Activated naive CD4-positive, alpha-beta T cell treated with anti-CD3 and anti-CD28 coated beads, Interleukin-2, amount 50 U/mL, for 72 hours (primary cell): ENCODE data around the gene BRD7. TPM values are rescaled to one million over a fixed set of nuclear protein-coding genes. Genes with fewer than 3 reads are reported as not detected.

Source experiments
- ATAC-seq, 2 donors: fragments of 150-1000 bp; cut with Tn5 transposase; 2 replicates each; pipeline ENCODE4 v1.10.0; 2021; ENCODE audit warnings: mild to moderate bottlenecking in 2 of 2, moderate library complexity in 2 of 2
- DNase-seq, 2 donors: peaks; one replicate each; pipeline ENCODE4 v3.0.0; 2021 to 2022; ENCODE audit warnings: low spot score in 2 of 2
- H3K27ac Mint-ChIP-seq, 2 donors: one replicate each; pipeline ENCODE4 v1.8.0; 2022; ENCODE audit warnings: mild to moderate bottlenecking in 2 of 2, mixed read lengths in 2 of 2
- H3K36me3 Mint-ChIP-seq, 2 donors: one replicate each; pipeline ENCODE4 v1.8.0; 2022; ENCODE audit warnings: mixed read lengths in 2 of 2
- H3K9me3 Mint-ChIP-seq, 2 donors: one replicate each; pipeline ENCODE4 v1.8.0; 2022; ENCODE audit warnings: mixed read lengths in 2 of 2
- total RNA-seq, 2 donors: library from RNA; stranded (reverse); gene quantifications; one replicate each; pipeline ENCODE4 v1.2.3, GENCODE V29; 2022

BRD7 gene
- total RNA-seq, 2 donors from 2014 or later = 71.5 to 84.9 TPM

DNA sequence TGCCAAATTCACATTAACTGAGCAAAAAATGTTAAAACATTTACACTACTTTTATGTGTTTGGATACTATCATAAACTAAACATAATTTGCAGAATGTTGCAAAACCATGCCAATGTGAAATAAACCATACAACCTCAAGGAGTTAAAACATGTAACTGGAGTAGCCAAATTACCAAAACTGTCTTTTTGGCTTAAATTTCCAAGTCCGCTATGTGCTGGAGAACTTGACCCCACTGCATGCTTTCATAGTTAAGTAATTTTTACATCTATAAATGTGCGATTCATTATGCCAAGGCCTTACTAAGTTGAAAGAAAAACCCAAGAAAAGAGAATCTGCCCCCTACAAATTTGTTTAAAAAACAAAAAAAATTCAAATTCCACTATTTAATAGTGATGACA is 28.2 kb downstream of the BRD7 start:
- Mint-ChIP-seq H3K27ac (no peak overlapping the region), H3K9me3 (no peaks in the 10 kb centered on the region), H3K36me3 (peaks cover 29 to 30% of the 10 kb centered on the region in 2 donors)
- DNase-seq (no peak), ATAC-seq (no peak)

DNA sequence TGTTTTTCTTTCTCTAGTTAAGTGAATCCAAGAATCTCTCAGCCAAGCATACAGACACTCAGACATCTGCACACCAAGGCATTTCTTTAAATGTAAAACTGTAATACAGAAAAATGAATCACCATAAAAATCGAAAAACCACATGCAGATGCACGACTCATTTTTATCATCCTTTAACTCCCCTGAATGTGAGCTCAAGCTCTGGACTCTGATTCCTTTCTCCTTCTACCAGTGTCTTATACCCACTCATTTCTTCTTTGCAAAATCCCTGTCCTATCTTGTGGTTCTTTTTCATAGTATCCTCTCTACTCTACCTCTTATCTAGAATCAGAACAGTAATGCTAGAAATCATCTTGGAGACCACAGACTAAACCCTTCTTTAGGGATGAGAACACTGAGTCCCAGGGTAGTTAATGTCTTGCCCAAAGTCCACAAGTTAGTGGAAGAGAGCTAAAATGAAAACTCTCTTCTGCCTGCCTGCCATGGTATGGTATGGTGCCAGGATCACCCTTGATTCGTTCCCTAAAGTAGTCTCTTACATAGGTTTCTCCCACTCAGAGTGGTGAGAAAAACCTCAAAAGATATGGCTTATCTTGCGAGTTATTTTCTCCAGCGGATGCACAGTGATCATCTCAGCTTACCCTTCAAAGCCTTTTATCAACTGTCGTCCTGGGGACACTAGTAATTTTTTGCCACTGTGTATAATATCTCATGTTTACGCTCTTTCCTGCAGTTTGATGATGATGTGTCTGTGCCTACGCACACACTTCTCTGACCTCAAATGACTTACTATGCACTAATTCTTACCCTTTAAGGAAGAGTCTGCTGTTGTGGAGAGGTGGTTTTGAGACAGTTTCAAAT is 30.2 kb downstream of the BRD7 start:
- DNase-seq = no peak
- Mint-ChIP-seq H3K27ac (peak overlapping the region; percentile 98 to 99), H3K36me3 (peaks cover 17 to 18% of the 10 kb centered on the region in 2 donors), H3K9me3 (no peaks in the 10 kb centered on the region)
- ATAC-seq = peak; percentile 70 to 72

DNA sequence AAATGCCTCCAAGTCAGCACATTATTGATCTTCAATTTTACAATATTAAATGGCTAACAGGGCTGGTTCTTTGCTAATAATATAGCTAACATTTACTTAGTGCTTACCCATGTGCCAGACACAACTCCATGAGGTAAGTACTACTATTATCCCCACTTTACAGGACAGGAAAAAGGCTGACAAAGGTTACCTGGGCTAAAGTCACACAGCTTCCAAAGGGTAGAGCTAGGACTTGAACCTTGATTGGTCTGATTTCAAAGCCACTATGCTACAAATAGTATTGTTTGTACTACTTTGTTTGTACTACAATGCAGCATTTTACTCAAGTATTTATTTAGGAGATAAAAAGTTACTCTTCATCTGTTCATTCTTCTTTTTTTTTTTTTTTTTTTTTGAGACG is 31.9 kb downstream of the BRD7 start:
- H3K27ac Mint-ChIP-seq = peak overlapping the region; percentile 98 to 99
- H3K9me3 Mint-ChIP-seq = peaks cover 0 to 4% of the 10 kb centered on the region in 2 donors
- DNase-seq (no peak), ATAC-seq (no peak)
- peaks cover 23 to 28% of the 10 kb centered on the region in 2 donors for H3K36me3 Mint-ChIP-seq

DNA sequence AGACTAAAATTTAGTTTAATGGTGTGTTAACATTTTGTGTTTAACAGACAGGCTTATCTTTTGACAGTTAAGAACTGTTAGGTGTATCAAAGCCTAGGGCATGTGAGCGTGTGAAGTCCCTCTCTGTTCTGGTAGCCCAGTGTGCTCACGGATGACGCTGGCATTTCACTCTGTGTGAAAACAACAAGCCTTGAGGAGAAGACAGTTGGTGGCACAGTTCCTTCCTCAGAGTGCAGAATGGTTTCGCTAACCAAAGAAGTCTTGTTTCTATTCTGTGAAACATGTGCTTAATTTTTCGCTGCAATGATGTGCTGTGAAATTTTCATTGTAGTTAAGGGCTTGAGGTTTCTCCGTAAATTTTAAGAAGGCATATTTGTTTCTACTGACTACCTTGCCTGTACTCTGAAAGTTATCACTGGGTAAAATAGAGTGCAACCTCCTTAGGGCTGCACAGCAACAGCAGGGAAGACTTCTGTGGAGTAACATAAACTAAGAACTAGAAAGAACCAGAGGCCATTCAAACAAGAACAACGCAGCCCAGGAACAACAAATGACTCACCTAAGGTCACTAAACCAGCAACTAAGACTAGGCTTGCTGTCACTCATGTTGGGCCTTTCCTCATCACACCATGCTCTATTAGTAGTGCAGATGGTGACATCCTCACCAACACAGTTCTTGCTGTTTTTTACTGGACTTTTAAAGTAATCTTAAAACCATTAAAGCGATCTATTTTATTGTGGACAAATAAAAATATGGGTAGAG is 33.4 kb downstream of the BRD7 start:
- peaks cover 26 to 30% of the 10 kb centered on the region in 2 donors for H3K36me3 Mint-ChIP-seq
- peak overlapping the region; percentile 97 to 98 for H3K27ac Mint-ChIP-seq
- peak in 1 of 2 donors; percentile 50 for DNase-seq

DNA sequence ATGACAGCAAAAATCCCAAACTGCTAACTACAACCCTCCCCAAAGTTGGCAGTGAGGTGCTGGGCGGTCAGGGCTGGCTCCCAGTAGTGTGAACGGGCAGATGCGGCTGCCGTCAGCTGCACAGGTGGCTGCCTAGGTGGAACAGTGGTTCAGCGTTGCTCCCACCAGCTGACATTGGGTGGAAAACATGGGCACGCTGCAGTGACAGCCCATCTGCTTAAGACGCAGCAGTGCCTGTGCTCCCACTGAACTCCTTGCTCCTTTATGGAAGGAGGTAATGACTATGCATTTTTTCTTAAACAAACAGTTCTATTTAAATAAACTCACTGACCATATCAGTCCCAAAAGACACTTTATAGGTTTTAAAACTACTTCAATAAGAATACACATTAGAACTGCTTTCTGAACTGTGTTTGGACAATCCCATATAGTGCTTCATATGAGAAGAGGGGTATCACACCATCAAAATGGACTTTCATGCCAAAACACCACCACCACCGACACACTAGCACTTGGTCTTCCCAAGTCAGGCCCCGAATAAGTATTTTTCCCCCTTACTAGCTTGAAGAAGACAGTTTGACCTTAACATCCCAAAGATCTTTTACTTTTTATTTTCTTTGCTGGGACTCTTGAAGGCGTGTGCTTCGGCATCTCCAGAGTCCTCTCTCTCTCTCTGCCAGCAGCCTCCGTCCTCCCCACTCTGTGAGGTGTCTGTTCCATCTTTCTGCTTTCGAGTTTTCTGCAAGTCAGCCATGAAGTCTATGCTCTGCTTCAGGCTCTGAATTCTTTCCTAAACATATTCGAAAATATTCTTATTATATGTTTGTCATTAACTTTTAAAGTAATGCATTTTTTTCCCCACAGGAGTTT is 34.4 kb downstream of the BRD7 start:
- peaks cover 26 to 30% of the 10 kb centered on the region in 2 donors for H3K36me3 Mint-ChIP-seq
- DNase-seq = no peak
- peak overlapping the region; percentile 97 to 98 for H3K27ac Mint-ChIP-seq
- H3K9me3 Mint-ChIP-seq = peaks cover 0 to 4% of the 10 kb centered on the region in 2 donors
- no peak for ATAC-seq

More for the DNA sequence above, 33.4 kb downstream of the BRD7 start:
- ATAC-seq = peak; percentile 64 to 74
- peaks cover 0 to 4% of the 10 kb centered on the region in 2 donors for H3K9me3 Mint-ChIP-seq

DNA sequence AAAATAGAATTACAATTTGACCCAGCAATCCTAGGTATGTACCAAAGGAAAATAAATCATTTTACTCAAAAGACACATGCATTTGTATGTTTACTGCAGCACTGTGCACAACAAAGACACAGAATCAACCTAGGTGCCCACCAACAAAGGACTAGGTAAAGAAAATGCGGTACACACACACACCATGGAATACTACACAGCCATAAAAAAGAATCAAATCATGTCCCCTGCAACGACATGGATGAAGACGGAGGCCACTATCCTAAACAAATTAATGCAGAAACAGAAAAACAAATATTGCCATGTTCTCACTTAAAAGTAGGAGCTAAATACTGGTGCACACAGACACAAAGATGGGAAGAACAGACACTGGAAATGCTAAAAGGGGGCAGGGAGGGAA is 36.2 kb downstream of the BRD7 start:
- peaks cover 0 to 4% of the 10 kb centered on the region in 2 donors for H3K9me3 Mint-ChIP-seq
- peak overlapping the region in 1 of 2 donors; percentile 19 for H3K27ac Mint-ChIP-seq
- DNase-seq (no peak), ATAC-seq (no peak)
- H3K36me3 Mint-ChIP-seq = peaks cover 24 to 29% of the 10 kb centered on the region in 2 donors

DNA sequence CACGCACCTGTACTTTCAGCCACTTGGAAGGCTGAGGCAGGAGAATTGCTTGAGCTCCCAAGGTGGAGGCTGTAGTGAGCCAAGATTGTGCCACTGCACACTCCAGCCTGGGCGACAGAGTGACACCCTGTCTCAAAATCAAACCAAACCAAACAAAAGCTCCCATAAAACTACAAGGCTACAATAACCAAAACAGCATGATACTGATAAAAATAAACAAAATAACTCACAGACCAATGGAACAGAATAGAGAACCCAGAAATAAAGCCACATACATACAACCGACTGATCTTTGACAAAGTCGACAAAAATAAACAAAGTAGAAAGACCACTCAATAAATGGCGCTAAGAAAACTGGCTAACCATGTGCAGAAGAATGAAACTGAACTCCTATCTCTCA is 37.2 kb downstream of the BRD7 start:
- ATAC-seq (no peak), DNase-seq (no peak)
- peaks cover 0 to 4% of the 10 kb centered on the region in 2 donors for H3K9me3 Mint-ChIP-seq
- H3K27ac Mint-ChIP-seq = no peak overlapping the region
- H3K36me3 Mint-ChIP-seq = peaks cover 20 to 26% of the 10 kb centered on the region in 2 donors

DNA sequence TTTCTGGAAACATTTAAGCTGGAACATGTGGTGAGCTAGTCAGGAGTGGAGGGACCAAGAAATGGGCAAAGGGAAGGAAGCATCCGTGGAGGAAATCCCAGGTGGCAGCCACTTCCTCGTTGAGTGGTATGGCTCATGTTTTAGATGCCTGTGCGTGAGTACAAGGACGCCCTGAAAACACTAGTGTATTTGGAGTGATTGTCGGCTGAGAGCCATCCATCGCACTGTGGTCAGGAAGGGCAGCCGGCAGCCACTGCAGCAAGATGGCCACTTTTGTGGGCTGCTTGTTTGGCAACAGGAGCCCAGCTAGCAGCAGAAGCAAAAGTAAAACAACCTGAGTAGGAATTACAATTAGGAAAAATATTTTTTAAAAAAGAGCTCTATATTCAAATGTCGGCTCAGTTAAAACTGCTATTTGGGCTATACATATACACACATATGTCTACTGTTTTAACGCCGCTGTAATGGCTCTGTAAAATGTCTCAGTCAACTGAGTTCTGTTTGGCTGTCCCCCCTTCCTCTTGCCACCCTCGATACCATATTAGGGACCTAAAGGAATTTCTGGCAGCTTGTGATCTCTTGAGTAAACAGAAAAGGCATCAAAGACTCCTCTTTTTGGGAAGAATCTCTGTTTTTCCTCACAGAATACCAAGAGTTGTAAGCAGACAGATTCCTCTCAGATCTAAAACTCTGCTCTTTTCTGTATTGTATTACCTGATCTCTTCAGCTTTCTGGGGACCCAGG is 39.2 kb downstream of the BRD7 start:
- peaks cover 0 to 4% of the 10 kb centered on the region in 2 donors for H3K9me3 Mint-ChIP-seq
- DNase-seq (no peak), ATAC-seq (no peak)
- peaks cover 26 to 27% of the 10 kb centered on the region in 2 donors for H3K36me3 Mint-ChIP-seq
- peak overlapping the region; percentile 77 to 94 for H3K27ac Mint-ChIP-seq

DNA sequence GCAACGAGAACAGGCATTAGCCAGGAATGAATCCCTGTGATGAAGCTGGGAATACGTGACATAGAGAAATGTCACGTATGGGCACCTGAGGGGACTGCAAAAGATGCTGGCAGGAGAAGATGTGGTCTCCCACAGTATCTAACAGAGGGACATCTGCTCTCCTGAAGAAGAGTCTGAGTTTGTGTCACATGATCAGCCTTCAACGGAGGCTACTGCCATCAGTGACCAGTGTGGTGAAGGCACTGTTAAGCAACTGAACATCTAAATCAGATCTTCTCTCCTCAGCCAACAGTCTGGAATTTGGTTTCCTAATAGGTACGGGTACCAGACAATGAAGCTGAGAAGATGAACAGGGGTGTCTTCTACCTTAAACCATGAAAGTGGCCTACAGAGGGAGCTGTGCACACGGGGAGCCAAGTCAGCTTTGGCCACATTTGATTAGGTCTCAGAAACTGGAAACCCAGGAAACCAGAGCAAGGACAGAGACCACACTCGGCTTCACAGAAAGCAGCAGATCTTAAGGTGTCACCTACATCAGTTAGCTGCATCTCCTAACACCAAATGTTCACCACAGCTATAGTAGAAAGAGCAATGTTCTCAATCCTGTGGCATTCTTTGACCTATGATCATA is 41.8 kb downstream of the BRD7 start:
- Mint-ChIP-seq H3K9me3 (no peaks in the 10 kb centered on the region), H3K27ac (peak overlapping the region; percentile 39 to 90), H3K36me3 (peaks cover 15 to 22% of the 10 kb centered on the region in 2 donors)
- ATAC-seq (peak; percentile 83 to 96), DNase-seq (peak; percentile 70 to 76)

DNA sequence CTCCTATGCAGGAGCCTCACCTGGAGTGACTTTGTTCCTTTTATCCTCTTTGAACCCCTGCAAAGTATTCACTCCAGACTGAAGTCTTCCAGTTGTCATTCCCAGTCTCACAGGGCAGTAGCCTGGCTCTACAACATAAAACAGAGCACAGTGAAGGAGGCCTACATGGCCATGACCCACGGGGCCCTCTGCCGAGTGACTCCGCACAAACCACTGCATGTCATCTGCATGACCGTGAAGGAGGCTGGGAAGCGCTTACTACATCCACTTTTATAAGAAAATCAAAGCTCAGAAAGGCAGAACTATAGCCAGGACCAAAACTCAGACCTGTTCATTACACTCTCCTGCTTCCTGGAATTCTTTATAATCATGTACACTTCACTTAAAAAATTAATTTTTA is 42.5 kb downstream of the BRD7 start:
- DNase-seq (no peak), ATAC-seq (no peak)
- Mint-ChIP-seq H3K9me3 (no peaks in the 10 kb centered on the region), H3K27ac (peak overlapping the region; percentile 63 to 90), H3K36me3 (peaks cover 8 to 18% of the 10 kb centered on the region in 2 donors)

DNA sequence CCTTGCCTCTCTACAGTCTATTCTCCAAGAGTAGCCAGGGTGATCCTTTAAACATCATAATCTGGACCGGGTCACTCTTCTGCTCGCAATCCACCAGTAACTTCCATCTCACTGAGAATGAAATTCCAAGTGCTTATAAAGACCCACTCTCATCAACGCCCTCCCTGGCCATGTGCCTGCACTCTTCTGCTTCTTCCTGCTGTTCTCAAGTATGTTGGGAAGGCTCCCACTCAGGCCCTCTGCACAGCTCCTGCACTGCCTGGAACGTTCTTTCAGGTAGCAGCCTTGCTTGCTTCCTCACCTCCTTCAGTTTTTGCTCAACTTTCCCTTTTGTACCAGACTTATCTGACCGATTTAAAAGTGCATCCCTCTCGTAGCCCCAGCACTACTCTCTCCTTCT is 44.4 kb downstream of the BRD7 start:
- peaks cover 8 to 22% of the 10 kb centered on the region in 2 donors for H3K36me3 Mint-ChIP-seq
- no peak for ATAC-seq
- no peaks in the 10 kb centered on the region for H3K9me3 Mint-ChIP-seq
- H3K27ac Mint-ChIP-seq = peak overlapping the region; percentile 50 to 73
- no peak for DNase-seq

DNA sequence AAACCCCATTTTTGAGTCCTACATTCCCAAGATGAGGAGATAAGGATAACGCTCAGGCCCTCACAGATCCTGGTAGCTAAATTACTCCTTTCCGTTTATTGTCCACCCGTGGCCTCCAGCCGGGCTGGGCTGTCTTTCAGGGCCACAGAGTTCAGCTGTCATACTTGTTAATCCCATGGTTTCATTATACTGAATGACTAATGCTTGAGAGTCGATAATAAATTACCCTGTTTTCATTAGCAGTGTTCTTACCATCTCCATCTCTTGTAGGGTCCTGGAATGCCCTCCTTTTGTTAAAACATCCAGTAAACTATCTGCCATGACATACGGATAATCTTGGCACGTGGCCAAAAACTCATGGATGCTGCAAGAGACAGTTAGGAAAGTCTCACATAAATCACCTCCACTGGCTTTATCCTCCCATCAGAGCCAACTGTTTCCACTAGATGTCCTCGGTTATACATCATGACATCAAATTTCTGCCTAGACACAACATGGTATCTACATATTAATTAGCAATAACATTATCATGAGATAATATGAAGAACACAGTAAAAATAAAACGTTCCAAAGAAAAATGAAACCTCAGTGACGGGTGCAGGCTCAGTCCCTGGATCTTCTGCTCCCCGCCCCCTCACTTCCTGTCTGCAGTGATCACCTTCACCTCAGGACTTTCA is 45.3 kb downstream of the BRD7 start:
- ATAC-seq (no peak), DNase-seq (no peak)
- Mint-ChIP-seq H3K27ac (peak overlapping the region; percentile 50 to 73), H3K9me3 (no peaks in the 10 kb centered on the region), H3K36me3 (peaks cover 8 to 22% of the 10 kb centered on the region in 2 donors)

DNA sequence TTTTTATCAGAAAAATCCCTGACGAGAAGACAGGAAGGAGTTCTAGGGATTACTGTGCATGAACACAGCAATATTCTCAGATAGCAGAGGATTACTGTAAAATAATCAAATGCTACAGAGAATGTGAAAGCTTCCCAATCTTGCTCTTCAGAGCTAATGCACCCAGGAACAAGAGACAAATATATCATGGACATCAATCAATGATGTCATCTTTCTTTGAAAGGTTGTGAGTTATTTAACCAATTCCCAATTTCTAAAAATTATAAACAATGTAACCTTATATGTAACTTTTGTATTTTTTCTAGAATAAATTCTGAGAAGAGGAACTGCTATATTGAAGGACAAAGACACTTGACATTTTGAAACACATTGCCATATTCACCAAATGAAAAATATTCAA is 46.5 kb downstream of the BRD7 start:
- no peak overlapping the region for H3K27ac Mint-ChIP-seq
- H3K36me3 Mint-ChIP-seq = peaks cover 8 to 22% of the 10 kb centered on the region in 2 donors
- H3K9me3 Mint-ChIP-seq = no peaks in the 10 kb centered on the region
- ATAC-seq (no peak), DNase-seq (no peak)

DNA sequence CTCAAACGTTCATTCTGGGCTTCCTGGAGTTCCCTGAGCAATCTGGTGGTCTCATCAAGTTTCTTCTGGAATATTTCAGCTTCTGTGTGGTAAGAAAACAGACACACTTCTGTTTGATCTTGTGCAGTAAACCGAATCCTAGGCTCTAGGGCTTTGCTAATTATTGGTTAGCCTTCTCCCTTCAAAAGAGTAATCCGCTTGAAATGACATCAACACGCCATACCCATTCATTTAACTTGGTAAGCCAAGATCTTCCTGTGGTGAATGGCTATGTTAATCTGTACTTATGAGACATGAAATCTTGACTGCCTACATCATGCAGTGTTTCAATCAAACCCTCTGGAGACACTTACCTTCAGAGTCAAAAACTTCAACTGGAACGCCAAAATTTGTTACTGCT is 48.5 kb downstream of the BRD7 start:
- Mint-ChIP-seq H3K9me3 (no peaks in the 10 kb centered on the region), H3K36me3 (peaks cover 8 to 22% of the 10 kb centered on the region in 2 donors), H3K27ac (no peak overlapping the region)
- DNase-seq (no peak), ATAC-seq (peak in 1 of 2 donors; percentile 29)
